WTC11 (cell line): ENCODE measurements around the gene LIPH. TPM values are rescaled to one million over a fixed set of nuclear protein-coding genes. Genes with fewer than 3 reads are reported as not detected.

ENCODE experiments used
- ATAC-seq: fragments of 200-7000 bp; cut with Tn5 transposase; 2 replicates; pipeline ENCODE4 v1.10.0; 2021; ENCODE audit warnings: mild to moderate bottlenecking, moderate library complexity
- CTCF ChIA-PET: fragments of 300-600 bp; sonication (Branson Sonifier 250); formaldehyde crosslinking; loops from one replicate; lab custom pipeline; 2021; ENCODE audit warnings: antibody characterized with exemption; lab: Charles Lee
- POLR2A ChIA-PET: fragments of 350-600 bp; sonication (Branson Sonifier 250); formaldehyde crosslinking; loops from one replicate; lab custom pipeline; 2021; ENCODE audit warnings: antibody characterized with exemption; lab: Charles Lee
- DNase-seq: peaks from one replicate; pipeline ENCODE4 v3.0.0; 2021; ENCODE audit warnings: low spot score
- H3K27ac Mint-ChIP-seq: 2 replicates; pipeline ENCODE4 v1.8.0; 2021; ENCODE audit warnings: mixed read lengths
- H3K27me3 Mint-ChIP-seq: 2 replicates; pipeline ENCODE4 v1.8.0; 2021; ENCODE audit warnings: low read depth, mild to moderate bottlenecking, moderate library complexity, mixed read lengths
- H3K36me3 Mint-ChIP-seq: 2 replicates; pipeline ENCODE4 v1.8.0; 2021; ENCODE audit warnings: mixed read lengths
- H3K4me1 Mint-ChIP-seq: 2 replicates; pipeline ENCODE4 v1.8.0; 2022; ENCODE audit warnings: mixed read lengths
- H3K4me3 Mint-ChIP-seq: 2 replicates; pipeline ENCODE4 v1.8.0; 2021; ENCODE audit warnings: mild to moderate bottlenecking, moderate library complexity, mixed read lengths
- H3K9me3 Mint-ChIP-seq: 2 replicates; pipeline ENCODE4 v1.8.0; 2021; ENCODE audit warnings: mixed read lengths
- FOXP1 ChIP-seq: sonication (generic); formaldehyde crosslinking; IDR thresholded peaks from 2 replicates; pipeline ENCODE4 v1.8.0; 2022; ENCODE audit warnings: missing genetic modification reagents, mild to moderate bottlenecking, moderate library complexity, borderline replicate concordance
- GRHL2 ChIP-seq: fragments of 250-450 bp; sonication (Bioruptor Pico); IDR thresholded peaks from 2 replicates; pipeline ENCODE4 v1.8.0; 2022; ENCODE audit warnings: mild to moderate bottlenecking, moderate library complexity; ENCODE audit not compliant: insufficient replicate concordance, severe bottlenecking
- JAZF1 ChIP-seq: fragments of 250-450 bp; sonication (Bioruptor Pico); IDR thresholded peaks from 2 replicates; pipeline ENCODE4 v1.9.0; 2021; ENCODE audit warnings: moderate library complexity, mild to moderate bottlenecking, inconsistent platforms
- MYBL2 ChIP-seq: sonication (generic); formaldehyde crosslinking; IDR thresholded peaks from 2 replicates; pipeline ENCODE4 v1.8.1; 2023; ENCODE audit warnings: mild to moderate bottlenecking, moderate library complexity, missing genetic modification reagents
- ZBTB21 ChIP-seq: sonication (generic); formaldehyde crosslinking; IDR thresholded peaks from 2 replicates; pipeline ENCODE4 v1.8.1; 2023; ENCODE audit warnings: mild to moderate bottlenecking, missing genetic modification reagents, borderline replicate concordance
- total RNA-seq: library from RNA; stranded (reverse); gene quantifications from 3 replicates; pipeline ENCODE4 v1.2.3, GENCODE V29; 2021
- TF ChIP-seq, protein P1 (sequence below): fragments of 250-450 bp; sonication (Bioruptor Pico); IDR thresholded peaks from 2 replicates; pipeline ENCODE4 v1.8.0; 2021; ENCODE audit warnings: mild to moderate bottlenecking

The LIPH gene
- total RNA-seq, 1 experiment from 2014 or later: 0.07 TPM

DNA sequence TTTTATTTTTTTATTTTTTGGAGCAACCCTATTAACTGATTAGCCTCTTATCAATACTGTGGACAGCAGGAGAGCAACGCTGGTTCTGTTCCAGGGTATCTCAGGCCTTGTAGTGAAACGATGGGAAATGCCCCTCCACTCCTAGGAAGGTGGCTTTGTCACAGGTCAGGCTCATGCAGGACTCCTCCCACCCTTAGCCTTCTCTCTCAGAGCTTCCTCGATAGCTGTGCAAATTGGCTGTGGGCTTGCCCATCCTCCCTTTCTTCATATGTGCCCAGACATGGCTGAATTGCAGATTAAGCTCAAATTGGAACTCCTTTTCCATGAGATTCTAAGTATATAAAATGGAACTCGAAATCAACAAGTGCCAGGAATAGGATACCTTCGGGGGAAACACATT, 92.1 kb downstream of the LIPH start (continued):
- TF ChIP-seq MYBL2: no peak
- no peak for TF ChIP-seq ZBTB21 (CRISPR knock-in tag)
- TF ChIP-seq, protein P1, sequence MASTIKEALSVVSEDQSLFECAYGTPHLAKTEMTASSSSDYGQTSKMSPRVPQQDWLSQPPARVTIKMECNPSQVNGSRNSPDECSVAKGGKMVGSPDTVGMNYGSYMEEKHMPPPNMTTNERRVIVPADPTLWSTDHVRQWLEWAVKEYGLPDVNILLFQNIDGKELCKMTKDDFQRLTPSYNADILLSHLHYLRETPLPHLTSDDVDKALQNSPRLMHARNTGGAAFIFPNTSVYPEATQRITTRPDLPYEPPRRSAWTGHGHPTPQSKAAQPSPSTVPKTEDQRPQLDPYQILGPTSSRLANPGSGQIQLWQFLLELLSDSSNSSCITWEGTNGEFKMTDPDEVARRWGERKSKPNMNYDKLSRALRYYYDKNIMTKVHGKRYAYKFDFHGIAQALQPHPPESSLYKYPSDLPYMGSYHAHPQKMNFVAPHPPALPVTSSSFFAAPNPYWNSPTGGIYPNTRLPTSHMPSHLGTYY (CRISPR knock-in tag): no peak
- no peak for TF ChIP-seq FOXP1

GRCh38 chr3:185457376-185457775, 95.0 kb downstream of the LIPH start:
- no peaks in the 10 kb centered on the region for H3K36me3 Mint-ChIP-seq
- no peak for ATAC-seq
- no peaks in the 10 kb centered on the region for H3K27me3 Mint-ChIP-seq
- H3K4me1 Mint-ChIP-seq: no peaks in the 10 kb centered on the region
- TF ChIP-seq, protein P1 (CRISPR knock-in tag): no peak
- no peak for TF ChIP-seq GRHL2
- TF ChIP-seq MYBL2: no peak
- TF ChIP-seq JAZF1 (CRISPR knock-in tag): no peak
- no peak for DNase-seq
- CTCF ChIA-PET: interaction anchor here (0.6 kb wide), 1 partner anchor 61 kb away, joined by 3 read pairs; no protein-coding TSS in a partner anchor
- H3K9me3 Mint-ChIP-seq: peaks cover 7% of the 10 kb centered on the region
- no peak overlapping the region for H3K27ac Mint-ChIP-seq
- no peak overlapping the region for H3K4me3 Mint-ChIP-seq
- POLR2A ChIA-PET: interaction anchor here (0.6 kb wide), 1 partner anchor 174 kb away, joined by 4 read pairs; no protein-coding TSS in a partner anchor

Other genes with a start within 250 kb of the LIPH start
- gene MAP3K13, start 189.5 kb downstream of the LIPH start, total RNA-seq: 9.1 to 9.8 TPM (median 9.5 TPM) in 3 replicates
- gene TMEM41A, start 53.6 kb downstream of the LIPH start, total RNA-seq: 14.4 to 17.2 TPM (median 15.7 TPM) in 3 replicates
- 55.0 to 57.2 TPM (median 56.9 TPM) in 3 replicates for gene SENP2, start 33.7 kb upstream of the LIPH start, total RNA-seq